ENCODE data around the gene PLA2G2C. TPM values are rescaled to one million over a fixed set of nuclear protein-coding genes. Genes with fewer than 3 reads are reported as not detected.

Gene PLA2G2C
- total and polyA plus RNA-seq, 2 experiments from 2014 or later: not detected

DNA sequence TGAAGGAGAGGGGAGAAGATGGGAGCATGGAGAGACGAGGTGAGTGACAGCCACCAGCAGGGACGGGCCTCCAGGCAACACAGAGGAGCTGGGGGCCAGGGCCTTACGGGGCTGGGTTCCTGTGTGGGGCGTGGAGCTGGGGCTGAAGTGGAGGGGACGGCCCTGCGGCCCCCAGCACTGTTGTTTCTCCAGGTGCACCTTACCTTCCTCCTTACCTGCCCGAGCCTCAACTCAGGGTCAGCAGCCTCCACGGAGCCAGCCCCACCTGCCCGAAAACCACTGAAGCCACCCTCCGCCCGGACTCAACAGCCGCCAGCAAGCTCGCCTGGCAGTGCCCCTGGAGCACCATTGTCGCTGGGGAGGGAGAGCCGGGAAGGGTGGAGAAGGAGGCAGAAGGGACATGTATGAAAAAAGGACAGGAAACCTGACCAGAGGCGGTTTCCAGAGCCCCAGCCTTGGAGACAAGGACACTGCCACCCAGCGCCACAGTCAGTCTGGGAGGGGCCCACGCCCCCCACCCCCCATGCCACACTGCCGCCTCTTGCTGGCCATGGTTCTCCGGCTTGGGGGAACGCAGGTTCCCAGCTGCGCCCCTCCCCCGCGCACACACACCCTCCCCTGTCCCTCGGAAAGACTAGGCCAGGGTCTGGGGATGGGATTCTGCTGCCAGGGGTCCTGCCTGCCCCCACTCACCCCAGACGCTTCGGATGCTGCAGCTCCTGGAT, 36.6 kb downstream of the PLA2G2C start:
- Histone ChIP-seq H3K4me1 (ENCODE audit: insufficient read depth) (peaks cover 9% of the 10 kb centered on the region; the same call in 1 of the 2 replicates), H3K9me2 (ENCODE audit: insufficient read depth) (no peaks in the 10 kb centered on the region), H3K4me2 (no peak overlapping the region), H3K4me3 (no peak overlapping the region), H3K27ac (ENCODE audit: low read depth) (no peak overlapping the region), H3K36me3 (ENCODE audit: insufficient read depth) (no peaks in the 10 kb centered on the region), H4K20me1 (replicated peaks; ENCODE audit: insufficient read depth) (no peaks in the 10 kb centered on the region), H3K79me2 (replicated peaks; ENCODE audit: insufficient read depth) (no peaks in the 10 kb centered on the region), H3F3A (replicated peaks; ENCODE audit: low read depth) (0 out of 2 replicates have a peak, but pooled peaks cover 3% of the 10 kb centered on the region), H2AFZ (no peak overlapping the region), H3K27me3 (ENCODE audit: insufficient read depth) (no peaks in the 10 kb centered on the region)
- no peak for ATAC-seq
- no peak overlapping the region for H3K27ac Mint-ChIP-seq
- H3K27me3 Mint-ChIP-seq (ENCODE audit: insufficient read depth, low read depth, poor library complexity): peaks cover 3% of the 10 kb centered on the region
- DNase-seq (ENCODE audit: low spot score): no peak
- no peak overlapping the region for H3K4me3 Mint-ChIP-seq
- no peaks in the 10 kb centered on the region for H3K9me3 Mint-ChIP-seq
- H3K4me1 Mint-ChIP-seq: peaks cover 20% of the 10 kb centered on the region; the same call in 2 of the 3 replicates
- TF ChIP-seq, protein P1, sequence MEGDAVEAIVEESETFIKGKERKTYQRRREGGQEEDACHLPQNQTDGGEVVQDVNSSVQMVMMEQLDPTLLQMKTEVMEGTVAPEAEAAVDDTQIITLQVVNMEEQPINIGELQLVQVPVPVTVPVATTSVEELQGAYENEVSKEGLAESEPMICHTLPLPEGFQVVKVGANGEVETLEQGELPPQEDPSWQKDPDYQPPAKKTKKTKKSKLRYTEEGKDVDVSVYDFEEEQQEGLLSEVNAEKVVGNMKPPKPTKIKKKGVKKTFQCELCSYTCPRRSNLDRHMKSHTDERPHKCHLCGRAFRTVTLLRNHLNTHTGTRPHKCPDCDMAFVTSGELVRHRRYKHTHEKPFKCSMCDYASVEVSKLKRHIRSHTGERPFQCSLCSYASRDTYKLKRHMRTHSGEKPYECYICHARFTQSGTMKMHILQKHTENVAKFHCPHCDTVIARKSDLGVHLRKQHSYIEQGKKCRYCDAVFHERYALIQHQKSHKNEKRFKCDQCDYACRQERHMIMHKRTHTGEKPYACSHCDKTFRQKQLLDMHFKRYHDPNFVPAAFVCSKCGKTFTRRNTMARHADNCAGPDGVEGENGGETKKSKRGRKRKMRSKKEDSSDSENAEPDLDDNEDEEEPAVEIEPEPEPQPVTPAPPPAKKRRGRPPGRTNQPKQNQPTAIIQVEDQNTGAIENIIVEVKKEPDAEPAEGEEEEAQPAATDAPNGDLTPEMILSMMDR (conservative IDR thresholded peaks at IDR 0.05; ENCODE audit: low read depth in 2 of 2): no peak
- TF ChIP-seq, protein P2, sequence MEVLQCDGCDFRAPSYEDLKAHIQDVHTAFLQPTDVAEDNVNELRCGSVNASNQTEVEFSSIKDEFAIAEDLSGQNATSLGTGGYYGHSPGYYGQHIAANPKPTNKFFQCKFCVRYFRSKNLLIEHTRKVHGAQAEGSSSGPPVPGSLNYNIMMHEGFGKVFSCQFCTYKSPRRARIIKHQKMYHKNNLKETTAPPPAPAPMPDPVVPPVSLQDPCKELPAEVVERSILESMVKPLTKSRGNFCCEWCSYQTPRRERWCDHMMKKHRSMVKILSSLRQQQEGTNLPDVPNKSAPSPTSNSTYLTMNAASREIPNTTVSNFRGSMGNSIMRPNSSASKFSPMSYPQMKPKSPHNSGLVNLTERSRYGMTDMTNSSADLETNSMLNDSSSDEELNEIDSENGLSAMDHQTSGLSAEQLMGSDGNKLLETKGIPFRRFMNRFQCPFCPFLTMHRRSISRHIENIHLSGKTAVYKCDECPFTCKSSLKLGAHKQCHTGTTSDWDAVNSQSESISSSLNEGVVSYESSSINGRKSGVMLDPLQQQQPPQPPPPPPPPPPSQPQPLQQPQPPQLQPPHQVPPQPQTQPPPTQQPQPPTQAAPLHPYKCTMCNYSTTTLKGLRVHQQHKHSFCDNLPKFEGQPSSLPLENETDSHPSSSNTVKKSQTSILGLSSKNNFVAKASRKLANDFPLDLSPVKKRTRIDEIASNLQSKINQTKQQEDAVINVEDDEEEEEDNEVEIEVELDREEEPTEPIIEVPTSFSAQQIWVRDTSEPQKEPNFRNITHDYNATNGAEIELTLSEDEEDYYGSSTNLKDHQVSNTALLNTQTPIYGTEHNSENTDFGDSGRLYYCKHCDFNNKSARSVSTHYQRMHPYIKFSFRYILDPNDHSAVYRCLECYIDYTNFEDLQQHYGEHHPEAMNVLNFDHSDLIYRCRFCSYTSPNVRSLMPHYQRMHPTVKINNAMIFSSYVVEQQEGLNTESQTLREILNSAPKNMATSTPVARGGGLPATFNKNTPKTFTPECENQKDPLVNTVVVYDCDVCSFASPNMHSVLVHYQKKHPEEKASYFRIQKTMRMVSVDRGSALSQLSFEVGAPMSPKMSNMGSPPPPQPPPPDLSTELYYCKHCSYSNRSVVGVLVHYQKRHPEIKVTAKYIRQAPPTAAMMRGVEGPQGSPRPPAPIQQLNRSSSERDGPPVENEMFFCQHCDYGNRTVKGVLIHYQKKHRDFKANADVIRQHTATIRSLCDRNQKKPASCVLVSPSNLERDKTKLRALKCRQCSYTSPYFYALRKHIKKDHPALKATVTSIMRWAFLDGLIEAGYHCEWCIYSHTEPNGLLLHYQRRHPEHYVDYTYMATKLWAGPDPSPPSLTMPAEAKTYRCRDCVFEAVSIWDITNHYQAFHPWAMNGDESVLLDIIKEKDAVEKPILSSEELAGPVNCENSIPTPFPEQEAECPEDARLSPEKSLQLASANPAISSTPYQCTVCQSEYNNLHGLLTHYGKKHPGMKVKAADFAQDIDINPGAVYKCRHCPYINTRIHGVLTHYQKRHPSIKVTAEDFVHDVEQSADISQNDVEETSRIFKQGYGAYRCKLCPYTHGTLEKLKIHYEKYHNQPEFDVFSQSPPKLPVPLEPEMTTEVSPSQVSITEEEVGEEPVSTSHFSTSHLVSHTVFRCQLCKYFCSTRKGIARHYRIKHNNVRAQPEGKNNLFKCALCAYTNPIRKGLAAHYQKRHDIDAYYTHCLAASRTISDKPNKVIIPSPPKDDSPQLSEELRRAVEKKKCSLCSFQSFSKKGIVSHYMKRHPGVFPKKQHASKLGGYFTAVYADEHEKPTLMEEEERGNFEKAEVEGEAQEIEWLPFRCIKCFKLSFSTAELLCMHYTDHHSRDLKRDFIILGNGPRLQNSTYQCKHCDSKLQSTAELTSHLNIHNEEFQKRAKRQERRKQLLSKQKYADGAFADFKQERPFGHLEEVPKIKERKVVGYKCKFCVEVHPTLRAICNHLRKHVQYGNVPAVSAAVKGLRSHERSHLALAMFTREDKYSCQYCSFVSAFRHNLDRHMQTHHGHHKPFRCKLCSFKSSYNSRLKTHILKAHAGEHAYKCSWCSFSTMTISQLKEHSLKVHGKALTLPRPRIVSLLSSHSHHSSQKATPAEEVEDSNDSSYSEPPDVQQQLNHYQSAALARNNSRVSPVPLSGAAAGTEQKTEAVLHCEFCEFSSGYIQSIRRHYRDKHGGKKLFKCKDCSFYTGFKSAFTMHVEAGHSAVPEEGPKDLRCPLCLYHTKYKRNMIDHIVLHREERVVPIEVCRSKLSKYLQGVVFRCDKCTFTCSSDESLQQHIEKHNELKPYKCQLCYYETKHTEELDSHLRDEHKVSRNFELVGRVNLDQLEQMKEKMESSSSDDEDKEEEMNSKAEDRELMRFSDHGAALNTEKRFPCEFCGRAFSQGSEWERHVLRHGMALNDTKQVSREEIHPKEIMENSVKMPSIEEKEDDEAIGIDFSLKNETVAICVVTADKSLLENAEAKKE (CRISPR knock-in tag; IDR thresholded peaks at IDR 0.05): no peak
- TF ChIP-seq EZH2phosphoT487 (IDR thresholded peaks at IDR 0.05; ENCODE audit: unreplicated experiment) (no peak), CREB1 (CRISPR knock-in tag; IDR thresholded peaks at IDR 0.05; ENCODE audit: low read depth) (no peak), POLR2AphosphoS5 (IDR thresholded peaks at IDR 0.05; ENCODE audit: low read depth) (no peak)
- TF ChIP-seq, protein P3, sequence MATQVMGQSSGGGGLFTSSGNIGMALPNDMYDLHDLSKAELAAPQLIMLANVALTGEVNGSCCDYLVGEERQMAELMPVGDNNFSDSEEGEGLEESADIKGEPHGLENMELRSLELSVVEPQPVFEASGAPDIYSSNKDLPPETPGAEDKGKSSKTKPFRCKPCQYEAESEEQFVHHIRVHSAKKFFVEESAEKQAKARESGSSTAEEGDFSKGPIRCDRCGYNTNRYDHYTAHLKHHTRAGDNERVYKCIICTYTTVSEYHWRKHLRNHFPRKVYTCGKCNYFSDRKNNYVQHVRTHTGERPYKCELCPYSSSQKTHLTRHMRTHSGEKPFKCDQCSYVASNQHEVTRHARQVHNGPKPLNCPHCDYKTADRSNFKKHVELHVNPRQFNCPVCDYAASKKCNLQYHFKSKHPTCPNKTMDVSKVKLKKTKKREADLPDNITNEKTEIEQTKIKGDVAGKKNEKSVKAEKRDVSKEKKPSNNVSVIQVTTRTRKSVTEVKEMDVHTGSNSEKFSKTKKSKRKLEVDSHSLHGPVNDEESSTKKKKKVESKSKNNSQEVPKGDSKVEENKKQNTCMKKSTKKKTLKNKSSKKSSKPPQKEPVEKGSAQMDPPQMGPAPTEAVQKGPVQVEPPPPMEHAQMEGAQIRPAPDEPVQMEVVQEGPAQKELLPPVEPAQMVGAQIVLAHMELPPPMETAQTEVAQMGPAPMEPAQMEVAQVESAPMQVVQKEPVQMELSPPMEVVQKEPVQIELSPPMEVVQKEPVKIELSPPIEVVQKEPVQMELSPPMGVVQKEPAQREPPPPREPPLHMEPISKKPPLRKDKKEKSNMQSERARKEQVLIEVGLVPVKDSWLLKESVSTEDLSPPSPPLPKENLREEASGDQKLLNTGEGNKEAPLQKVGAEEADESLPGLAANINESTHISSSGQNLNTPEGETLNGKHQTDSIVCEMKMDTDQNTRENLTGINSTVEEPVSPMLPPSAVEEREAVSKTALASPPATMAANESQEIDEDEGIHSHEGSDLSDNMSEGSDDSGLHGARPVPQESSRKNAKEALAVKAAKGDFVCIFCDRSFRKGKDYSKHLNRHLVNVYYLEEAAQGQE (IDR thresholded peaks at IDR 0.05; ENCODE audit: unreplicated experiment): no peak
- TF ChIP-seq, protein P4, sequence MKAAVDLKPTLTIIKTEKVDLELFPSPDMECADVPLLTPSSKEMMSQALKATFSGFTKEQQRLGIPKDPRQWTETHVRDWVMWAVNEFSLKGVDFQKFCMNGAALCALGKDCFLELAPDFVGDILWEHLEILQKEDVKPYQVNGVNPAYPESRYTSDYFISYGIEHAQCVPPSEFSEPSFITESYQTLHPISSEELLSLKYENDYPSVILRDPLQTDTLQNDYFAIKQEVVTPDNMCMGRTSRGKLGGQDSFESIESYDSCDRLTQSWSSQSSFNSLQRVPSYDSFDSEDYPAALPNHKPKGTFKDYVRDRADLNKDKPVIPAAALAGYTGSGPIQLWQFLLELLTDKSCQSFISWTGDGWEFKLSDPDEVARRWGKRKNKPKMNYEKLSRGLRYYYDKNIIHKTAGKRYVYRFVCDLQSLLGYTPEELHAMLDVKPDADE (IDR thresholded peaks at IDR 0.05): no peak
- no peaks in the 10 kb centered on the region for H3K36me3 Mint-ChIP-seq (ENCODE audit: low read depth)
